GM21737 (cell line): ENCODE measurements around the gene RPTN.

ENCODE experiments used
- ATAC-seq: cut with Tn5 transposase; IDR thresholded peaks from one replicate; pipeline ENCODE4 v1.9.1; 2021; ENCODE audit warnings: mild to moderate bottlenecking, moderate library complexity; ENCODE audit not compliant: unreplicated experiment

RPTN gene

GRCh38 chr1:152112101-152112884 is 46.7 kb downstream of the RPTN start:
- ATAC-seq, result no peak

DNA sequence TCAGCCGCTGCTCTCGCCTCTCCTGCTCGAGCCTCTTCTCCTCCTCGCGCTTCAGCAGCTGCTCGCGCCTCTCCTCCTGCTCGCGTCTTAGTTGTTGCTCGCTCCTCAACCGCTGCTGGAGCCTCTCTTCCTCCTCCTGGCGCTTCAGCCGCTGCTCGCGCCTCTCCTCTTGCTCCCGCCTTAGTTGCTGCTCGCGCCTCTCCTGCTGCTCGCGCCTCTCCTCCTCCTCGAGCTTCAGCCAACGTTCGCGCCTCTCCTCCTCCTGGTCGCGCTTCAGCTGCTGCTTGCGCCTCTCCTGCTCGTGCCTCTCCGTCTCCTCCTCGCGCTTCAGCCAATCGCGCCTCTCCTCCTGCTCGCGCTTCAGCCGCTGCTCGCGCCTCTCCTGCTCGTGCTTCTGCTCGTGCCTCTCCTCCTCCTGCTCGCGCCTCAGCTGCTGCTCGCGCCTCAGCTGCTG is 47.5 kb downstream of the RPTN start:
- no peak for ATAC-seq

DNA sequence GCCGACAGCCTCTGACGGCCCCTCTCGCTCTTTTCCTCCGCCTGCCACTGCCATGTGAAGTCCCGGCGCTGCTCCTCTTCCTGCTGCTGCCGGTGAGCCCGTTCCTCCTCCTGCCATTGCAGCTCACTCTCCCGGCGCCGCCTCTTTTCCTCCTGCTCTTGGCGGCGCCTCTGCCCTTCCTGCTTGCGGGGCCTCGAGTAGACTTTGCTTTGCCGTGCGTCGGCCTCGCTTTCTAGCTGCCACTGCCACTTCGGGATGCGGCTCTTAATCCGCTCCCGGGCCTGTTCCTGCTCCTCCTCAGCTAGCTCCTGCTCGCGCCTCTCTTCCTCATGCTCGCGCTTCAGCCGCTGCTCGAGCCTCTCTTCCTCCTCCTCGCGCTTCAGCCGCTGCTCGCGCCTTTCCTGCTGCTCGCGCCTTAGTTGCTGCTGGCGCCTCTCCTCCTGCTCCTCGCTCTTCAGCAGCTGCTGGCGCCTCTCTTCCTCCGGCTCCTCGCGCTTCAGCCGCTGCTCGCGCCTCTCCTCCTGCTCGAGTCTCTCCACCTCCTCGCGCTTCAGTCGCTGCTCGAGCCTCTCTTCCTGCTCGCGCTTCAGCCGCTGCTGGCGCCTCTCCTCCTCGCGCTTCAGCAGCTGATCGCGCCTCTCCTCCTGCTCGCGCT is 48.0 kb downstream of the RPTN start:
- no peak for ATAC-seq

DNA sequence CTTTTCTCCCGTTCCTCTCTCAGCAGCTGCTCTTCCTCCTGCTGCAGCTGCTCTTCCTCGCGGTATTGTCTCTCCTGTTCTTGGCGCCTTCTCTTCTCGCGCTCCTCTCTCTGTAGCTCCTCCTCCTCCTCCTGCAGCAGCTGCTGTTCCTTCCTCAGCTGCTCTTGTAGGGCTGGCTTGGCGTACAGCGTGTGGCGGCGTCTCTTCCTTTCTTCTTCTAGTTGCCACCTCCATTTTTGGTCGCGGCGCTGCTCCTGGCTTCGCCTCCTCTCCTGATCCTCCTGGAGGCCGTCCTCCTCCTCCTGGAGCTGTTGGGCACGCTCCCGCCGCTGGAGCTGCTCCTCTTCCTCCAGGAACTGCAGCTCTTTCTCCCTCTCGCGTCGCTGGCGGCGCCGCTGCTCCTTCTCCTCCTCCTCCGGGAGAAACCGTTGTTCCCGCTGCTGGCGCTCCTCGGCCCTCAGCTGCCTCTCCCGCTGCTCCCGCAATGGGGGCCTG is 48.6 kb downstream of the RPTN start:
- no peak for ATAC-seq

- ATAC-seq, result no peak
These were observed 49.1 kb downstream of the RPTN start for GRCh38 chr1:152109998-152110294.

GRCh38 chr1:152109231-152109997 is 49.6 kb downstream of the RPTN start:
- ATAC-seq, result no peak

DNA sequence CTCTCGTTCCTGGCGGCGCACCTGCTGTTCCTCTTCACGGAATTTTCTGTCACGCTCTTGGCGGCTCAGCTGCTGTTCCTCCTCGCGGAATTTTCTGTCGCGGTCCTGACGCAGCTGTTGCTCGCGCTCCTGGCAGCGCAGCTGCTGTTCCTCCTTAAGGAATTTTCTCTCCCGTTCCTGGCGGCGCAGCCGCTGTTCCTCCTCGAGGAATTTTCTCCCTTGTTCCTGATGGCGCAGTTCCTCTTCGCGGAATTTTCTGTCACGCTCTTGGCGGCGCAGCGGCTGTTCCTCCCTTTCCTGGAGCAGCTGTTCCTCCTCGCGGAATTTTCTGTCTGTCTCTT is 50.2 kb downstream of the RPTN start:
- ATAC-seq, result no peak

- no peak for ATAC-seq
These were observed 50.8 kb downstream of the RPTN start for GRCh38 chr1:152107984-152108881.

DNA sequence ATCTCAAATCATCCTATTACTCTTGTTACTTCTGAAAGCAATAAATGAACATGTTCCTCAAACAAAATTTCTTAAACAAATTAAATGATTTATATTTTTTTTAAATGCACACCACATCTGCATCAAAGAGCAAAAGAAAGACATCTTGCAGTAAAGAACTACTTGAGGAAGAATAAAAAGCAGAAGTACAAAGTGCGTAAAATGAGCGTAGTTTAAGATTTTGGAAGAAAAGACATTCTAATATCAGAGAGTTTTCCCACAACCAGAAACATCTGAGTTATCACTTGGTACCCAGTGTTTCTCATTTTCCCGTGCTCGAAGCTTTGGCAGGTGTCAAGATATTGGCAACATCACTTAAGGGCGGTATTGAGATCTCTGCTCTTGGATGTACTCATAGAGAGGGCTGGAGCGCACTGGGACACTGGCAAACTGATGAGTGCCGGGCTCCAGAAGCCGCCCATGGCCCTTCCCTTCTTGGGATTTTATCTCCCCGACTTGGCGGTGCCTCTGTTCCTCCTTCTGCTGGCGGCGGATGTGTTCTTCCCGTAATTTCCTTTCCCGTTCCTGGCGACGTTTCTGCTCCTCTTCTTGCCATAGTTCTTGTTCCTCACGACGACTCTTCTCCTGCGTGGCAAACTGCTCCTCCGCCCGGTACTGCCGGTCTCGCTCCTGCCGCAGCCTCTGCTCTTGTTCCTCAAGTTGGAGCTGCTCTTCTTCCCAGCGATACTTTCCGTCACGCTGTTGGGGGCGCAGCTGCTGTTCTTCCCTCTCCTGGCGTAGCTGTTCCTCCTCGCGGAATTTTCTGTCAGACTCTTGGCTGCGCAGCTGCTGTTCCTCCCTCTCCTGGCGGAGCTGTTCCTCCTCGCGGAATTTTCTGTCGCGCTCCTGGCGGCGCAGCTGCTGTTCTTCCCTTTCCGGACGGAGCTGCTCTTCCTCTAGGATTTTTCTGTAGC is 51.7 kb downstream of the RPTN start:
- no peak for ATAC-seq

- no peak for ATAC-seq
These were observed 54.2 kb downstream of the RPTN start for GRCh38 chr1:152104854-152105253.
